Mesendoderm (in vitro differentiated cells): ENCODE data around the gene SIRPA.

Experiments used
- DNase-seq: peaks from one replicate; pipeline ENCODE4 v3.0.0; 2013
- H2AK5ac ChIP-seq: 2 replicates; pipeline ENCODE4 v1.6.1; 2013; ENCODE audit warnings: low read length, inconsistent platforms
- H2BK120ac ChIP-seq: 2 replicates; pipeline ENCODE4 v1.6.1; 2013; ENCODE audit warnings: low read depth, mild to moderate bottlenecking, low read length, moderate library complexity, mixed read lengths
- H2BK15ac ChIP-seq: replicated peaks from 2 replicates; pipeline ENCODE4 v1.6.1; 2013; ENCODE audit warnings: low read depth, mild to moderate bottlenecking, moderate library complexity
- H2BK5ac ChIP-seq: 2 replicates; pipeline ENCODE4 v1.6.1; 2013; ENCODE audit warnings: low read length, inconsistent platforms
- H3K18ac ChIP-seq: 2 replicates; pipeline ENCODE4 v1.6.1; 2013; ENCODE audit warnings: mild to moderate bottlenecking, low read length, mixed read lengths
- H3K23ac ChIP-seq: one replicate; pipeline ENCODE4 v1.6.1; 2013; ENCODE audit warnings: low read length
- H3K27ac ChIP-seq: 2 replicates; pipeline ENCODE4 v1.5.1; 2013; ENCODE audit warnings: low read depth, mild to moderate bottlenecking, inconsistent platforms, low read length, moderate library complexity
- H3K27me3 ChIP-seq: 2 replicates; pipeline ENCODE4 v1.6.1; 2013; ENCODE audit warnings: low read length, control low read depth, mild to moderate bottlenecking, inconsistent platforms; ENCODE audit not compliant: insufficient read depth, poor library complexity
- H3K36me3 ChIP-seq: 2 replicates; pipeline ENCODE4 v1.6.1; 2013; ENCODE audit warnings: low read length, inconsistent platforms; ENCODE audit not compliant: control insufficient read depth, insufficient read depth
- H3K4ac ChIP-seq: one replicate; pipeline ENCODE4 v1.6.1; 2013; ENCODE audit warnings: low read depth, mild to moderate bottlenecking, low read length, moderate library complexity
- H3K4me1 ChIP-seq: 2 replicates; pipeline ENCODE4 v1.6.1; 2013; ENCODE audit warnings: low read depth, low read length, inconsistent platforms; ENCODE audit not compliant: control insufficient read depth
- H3K4me2 ChIP-seq: 2 replicates; pipeline ENCODE4 v1.6.1; 2013; ENCODE audit warnings: low read length
- H3K4me3 ChIP-seq: 2 replicates; pipeline ENCODE4 v1.5.1; 2013; ENCODE audit warnings: mild to moderate bottlenecking, low read length
- H3K56ac ChIP-seq: one replicate; pipeline ENCODE4 v1.6.1; 2013; ENCODE audit warnings: low read length
- H3K79me1 ChIP-seq: 2 replicates; pipeline ENCODE4 v1.6.1; 2013; ENCODE audit warnings: low read length, inconsistent platforms
- H3K79me2 ChIP-seq: 2 replicates; pipeline ENCODE4 v1.6.1; 2013; ENCODE audit warnings: mild to moderate bottlenecking, low read length; ENCODE audit not compliant: control insufficient read depth, insufficient read depth
- H3K9ac ChIP-seq: 2 replicates; pipeline ENCODE4 v1.6.1; 2013; ENCODE audit warnings: low read length, inconsistent platforms
- H4K5ac ChIP-seq: one replicate; pipeline ENCODE4 v1.6.1; 2013; ENCODE audit warnings: low read length
- H4K8ac ChIP-seq: one replicate; pipeline ENCODE4 v1.6.1; 2013; ENCODE audit warnings: low read depth, mild to moderate bottlenecking, control low read depth, low read length, moderate library complexity
- WGBS: extraction: QIAGEN DNeasy Blood & Tissue Kit; methylation state at CpG from one replicate; pipeline ENCODE4 v1.1.7; 2013; ENCODE audit warnings: low lambda C conversion rate, missing lambda C conversion rate; ENCODE audit not compliant: insufficient coverage; ENCODE audit errors: extremely low coverage; 5-methylcytosine and 5-hydroxymethylcytosine counted together

SIRPA gene

GRCh38 chr20:1879934-1880333 lies 15.3 kb upstream of the SIRPA start:
- H2BK15ac ChIP-seq, result no peak overlapping the region
- H3K56ac ChIP-seq, result no peak overlapping the region
- no peak overlapping the region for H2BK120ac ChIP-seq
- no peak overlapping the region for H4K8ac ChIP-seq
- no peaks in the 10 kb centered on the region for H3K79me2 ChIP-seq
- no CpG with 5 or more reads among the region's 4 CpGs for WGBS
- H3K27me3 ChIP-seq, result no peaks in the 10 kb centered on the region
- H3K4me3 ChIP-seq, result no peak overlapping the region
- H3K23ac ChIP-seq, result no peak overlapping the region
- no peak overlapping the region for H2BK5ac ChIP-seq
- H3K4ac ChIP-seq, result no peak overlapping the region
- DNase-seq, result no peak
- no peak overlapping the region for H2AK5ac ChIP-seq
- H4K5ac ChIP-seq, result no peak overlapping the region
- H3K36me3 ChIP-seq, result no peaks in the 10 kb centered on the region
- no peaks in the 10 kb centered on the region for H3K79me1 ChIP-seq
- H3K27ac ChIP-seq, result no peak overlapping the region
- H3K9ac ChIP-seq, result no peak overlapping the region
- no peak overlapping the region for H3K4me2 ChIP-seq
- no peak overlapping the region for H3K18ac ChIP-seq
- no peaks in the 10 kb centered on the region for H3K4me1 ChIP-seq

- Histone ChIP-seq H2BK15ac (no peak overlapping the region), H3K27me3 (no peaks in the 10 kb centered on the region), H3K36me3 (no peaks in the 10 kb centered on the region), H3K79me2 (no peaks in the 10 kb centered on the region), H3K4me2 (no peak overlapping the region), H3K18ac (no peak overlapping the region), H4K8ac (no peak overlapping the region), H3K4me1 (no peaks in the 10 kb centered on the region), H3K56ac (no peak overlapping the region), H3K9ac (no peak overlapping the region), H2BK5ac (no peak overlapping the region), H3K79me1 (no peaks in the 10 kb centered on the region), H4K5ac (no peak overlapping the region), H3K23ac (no peak overlapping the region), H3K4ac (no peak overlapping the region), H2BK120ac (no peak overlapping the region), H3K27ac (no peak overlapping the region), H2AK5ac (no peak overlapping the region), H3K4me3 (no peak overlapping the region)
- no peak for DNase-seq
- WGBS, result no CpG with 5 or more reads among the region's 6 CpGs
These were observed 14.5 kb upstream of the SIRPA start for GRCh38 chr20:1880529-1881239.

GRCh38 chr20:1881240-1881835 lies 13.9 kb upstream of the SIRPA start:
- no peak overlapping the region for H2AK5ac ChIP-seq
- H3K79me2 ChIP-seq, result no peaks in the 10 kb centered on the region
- no peak overlapping the region for H3K4me3 ChIP-seq
- H3K56ac ChIP-seq, result no peak overlapping the region
- no peak overlapping the region for H2BK15ac ChIP-seq
- H4K8ac ChIP-seq, result no peak overlapping the region
- WGBS, result no CpG with 5 or more reads among the region's 12 CpGs
- H3K27ac ChIP-seq, result no peak overlapping the region
- H3K4me1 ChIP-seq, result no peaks in the 10 kb centered on the region
- H3K79me1 ChIP-seq, result no peaks in the 10 kb centered on the region
- H3K36me3 ChIP-seq, result no peaks in the 10 kb centered on the region
- no peak overlapping the region for H3K18ac ChIP-seq
- H2BK5ac ChIP-seq, result no peak overlapping the region
- no peak overlapping the region for H3K4ac ChIP-seq
- H4K5ac ChIP-seq, result no peak overlapping the region
- H3K4me2 ChIP-seq, result no peak overlapping the region
- H3K23ac ChIP-seq, result no peak overlapping the region
- no peak overlapping the region for H3K9ac ChIP-seq
- no peaks in the 10 kb centered on the region for H3K27me3 ChIP-seq
- DNase-seq, result no peak
- H2BK120ac ChIP-seq, result no peak overlapping the region

GRCh38 chr20:1882026-1882425 lies 13.2 kb upstream of the SIRPA start:
- no CpG with 5 or more reads among the region's 8 CpGs for WGBS

GRCh38 chr20:1883986-1884385 lies 11.2 kb upstream of the SIRPA start:
- no peak overlapping the region for H2BK5ac ChIP-seq
- no peak overlapping the region for H3K4ac ChIP-seq
- H3K79me2 ChIP-seq, result no peaks in the 10 kb centered on the region
- no peak overlapping the region for H2AK5ac ChIP-seq
- no CpG with 5 or more reads among the region's 9 CpGs for WGBS
- H3K56ac ChIP-seq, result no peak overlapping the region
- no peak overlapping the region for H2BK15ac ChIP-seq
- no peak overlapping the region for H4K8ac ChIP-seq
- no peaks in the 10 kb centered on the region for H3K27me3 ChIP-seq
- no peak overlapping the region for H3K18ac ChIP-seq
- H3K4me3 ChIP-seq, result no peak overlapping the region
- H3K4me2 ChIP-seq, result no peak overlapping the region
- H3K27ac ChIP-seq, result no peak overlapping the region
- no peak overlapping the region for H4K5ac ChIP-seq
- no peaks in the 10 kb centered on the region for H3K36me3 ChIP-seq
- H3K79me1 ChIP-seq, result no peaks in the 10 kb centered on the region
- no peak overlapping the region for H3K9ac ChIP-seq
- H2BK120ac ChIP-seq, result no peak overlapping the region
- no peak overlapping the region for H3K23ac ChIP-seq
- no peak for DNase-seq
- no peaks in the 10 kb centered on the region for H3K4me1 ChIP-seq

More at GRCh38 chr20:1882026-1882425, 13.2 kb upstream of the SIRPA start:
- Histone ChIP-seq H3K23ac (no peak overlapping the region), H3K4me3 (no peak overlapping the region), H2AK5ac (no peak overlapping the region), H3K4me1 (no peaks in the 10 kb centered on the region), H2BK5ac (no peak overlapping the region), H3K36me3 (no peaks in the 10 kb centered on the region), H3K18ac (no peak overlapping the region), H3K27me3 (no peaks in the 10 kb centered on the region), H3K79me2 (no peaks in the 10 kb centered on the region), H4K5ac (no peak overlapping the region), H3K4ac (no peak overlapping the region), H3K27ac (no peak overlapping the region), H3K79me1 (no peaks in the 10 kb centered on the region), H3K56ac (no peak overlapping the region), H3K4me2 (no peak overlapping the region), H2BK120ac (no peak overlapping the region), H4K8ac (no peak overlapping the region), H2BK15ac (no peak overlapping the region), H3K9ac (no peak overlapping the region)
- DNase-seq, result no peak

- no peak overlapping the region for H3K56ac ChIP-seq
- no peaks in the 10 kb centered on the region for H3K79me1 ChIP-seq
- H3K36me3 ChIP-seq, result no peaks in the 10 kb centered on the region
- no peaks in the 10 kb centered on the region for H3K79me2 ChIP-seq
- H2AK5ac ChIP-seq, result no peak overlapping the region
- no peak overlapping the region for H2BK15ac ChIP-seq
- H3K18ac ChIP-seq, result no peak overlapping the region
- no peak overlapping the region for H3K23ac ChIP-seq
- no peak overlapping the region for H4K8ac ChIP-seq
- no peak overlapping the region for H3K4me3 ChIP-seq
- no peak overlapping the region for H3K4me2 ChIP-seq
- H4K5ac ChIP-seq, result no peak overlapping the region
- no peaks in the 10 kb centered on the region for H3K27me3 ChIP-seq
- no peak overlapping the region for H3K4ac ChIP-seq
- WGBS, result no CpG with 5 or more reads among the region's 4 CpGs
- no peaks in the 10 kb centered on the region for H3K4me1 ChIP-seq
- H2BK120ac ChIP-seq, result no peak overlapping the region
- H2BK5ac ChIP-seq, result no peak overlapping the region
- DNase-seq, result no peak
- H3K27ac ChIP-seq, result no peak overlapping the region
- no peak overlapping the region for H3K9ac ChIP-seq
These were observed 10.0 kb upstream of the SIRPA start for GRCh38 chr20:1885254-1885653.
